HEK293 (cell line): Measurements from ENCODE around the gene IDH1.

ENCODE experiments used
- CTCF ChIP-seq: fragments of 450-650 bp; formaldehyde crosslinking; IDR thresholded peaks from 2 replicates; pipeline ENCODE4 v1.5.1; 2016; ENCODE audit warnings: missing biosample characterization, missing genetic modification characterization
- OSR2 ChIP-seq: fragments of 450-650 bp; formaldehyde crosslinking; IDR thresholded peaks from 2 replicates; pipeline ENCODE4 v1.5.1; 2016; ENCODE audit warnings: missing biosample characterization, missing genetic modification characterization
- ZBTB17 ChIP-seq: fragments of 450-650 bp; formaldehyde crosslinking; IDR thresholded peaks from 2 replicates; pipeline ENCODE4 v1.5.1; 2016; ENCODE audit warnings: missing biosample characterization, missing genetic modification characterization
- ZBTB8A ChIP-seq: fragments of 450-650 bp; formaldehyde crosslinking; IDR thresholded peaks from 2 replicates; pipeline ENCODE4 v1.5.1; 2016; ENCODE audit warnings: missing biosample characterization, missing genetic modification characterization
- ZNF600 ChIP-seq: fragments of 450-650 bp; formaldehyde crosslinking; IDR thresholded peaks from 2 replicates; pipeline ENCODE4 v1.5.1; 2016; ENCODE audit warnings: missing biosample characterization, missing genetic modification characterization
- ZNF660 ChIP-seq: fragments of 450-650 bp; IDR thresholded peaks from 2 replicates; pipeline ENCODE4 v1.5.1; 2018; ENCODE audit warnings: missing biosample characterization, mild to moderate bottlenecking, missing genetic modification characterization
- ZNF768 ChIP-seq: fragments of 450-650 bp; formaldehyde crosslinking; IDR thresholded peaks from 2 replicates; pipeline ENCODE4 v1.5.1; 2018; ENCODE audit warnings: missing biosample characterization, mild to moderate bottlenecking, missing genetic modification characterization
- ZSCAN5A ChIP-seq: fragments of 450-650 bp; formaldehyde crosslinking; IDR thresholded peaks from 2 replicates; pipeline ENCODE4 v1.5.1; 2016; ENCODE audit warnings: missing biosample characterization, missing genetic modification characterization

- TF ChIP-seq CTCF (tag by site-specific recombination): no peak
- TF ChIP-seq ZSCAN5A (tag by site-specific recombination): no peak
- TF ChIP-seq ZBTB17 (tag by site-specific recombination): no peak
- no peak for TF ChIP-seq ZNF660 (tag by site-specific recombination)
- no peak for TF ChIP-seq ZBTB8A (tag by site-specific recombination)
- TF ChIP-seq ZNF768: no peak
- TF ChIP-seq ZNF600 (tag by site-specific recombination): no peak
- TF ChIP-seq OSR2 (tag by site-specific recombination): no peak
These were observed 47.1 kb downstream of the IDH1 start for GRCh38 chr2:208207769-208208168.
